GM18520 (cell line): Measurements from ENCODE around the gene ANKRD2.
"Not testable (repeated sequence)": the region's sequence is repeated elsewhere in the genome, so short reads cannot be mapped to it uniquely, and the experiment has no call there.

Experiments
- ATAC-seq: cut with Tn5 transposase; IDR thresholded peaks from one replicate; pipeline ENCODE4 v1.9.1; 2021; ENCODE audit not compliant: unreplicated experiment

ANKRD2 gene

GRCh38 chr10:97572214-97572989 lies at the start of gene ANKRD2:
ANKRD2 (plus strand) TSS chr10:97572779; CDS start chr10:97572789, 10 bp downstream.
- ATAC-seq, result no peak

- no peak for ATAC-seq
These were observed 49.6 kb upstream of the ANKRD2 start for GRCh38 chr10:97522937-97523336.

GRCh38 chr10:97525086-97525485 lies 47.5 kb upstream of the ANKRD2 start:
- ATAC-seq, result no peak

- ATAC-seq, result no peak
These were observed 46.9 kb upstream of the ANKRD2 start for GRCh38 chr10:97525683-97526110.

- not testable (repeated sequence) for ATAC-seq
These were observed 43.7 kb upstream of the ANKRD2 start for GRCh38 chr10:97528876-97529275.

GRCh38 chr10:97529685-97530465 lies 42.7 kb upstream of the ANKRD2 start:
- ATAC-seq, result no peak

GRCh38 chr10:97531401-97531986 lies 41.1 kb upstream of the ANKRD2 start:
- no peak for ATAC-seq

- ATAC-seq, result no peak
These were observed 39.5 kb upstream of the ANKRD2 start for GRCh38 chr10:97532935-97533671.

GRCh38 chr10:97533888-97534287 lies 38.7 kb upstream of the ANKRD2 start:
- no peak for ATAC-seq

- ATAC-seq, result no peak
These were observed 37.7 kb upstream of the ANKRD2 start for GRCh38 chr10:97534746-97535367.

- no peak for ATAC-seq
These were observed 35.3 kb upstream of the ANKRD2 start for GRCh38 chr10:97537186-97537869.

- no peak for ATAC-seq
These were observed 34.2 kb upstream of the ANKRD2 start for GRCh38 chr10:97538411-97538810.

GRCh38 chr10:97538839-97539238 lies 33.7 kb upstream of the ANKRD2 start:
- no peak for ATAC-seq

- ATAC-seq, result no peak
These were observed 32.9 kb upstream of the ANKRD2 start for GRCh38 chr10:97539523-97540200.

- no peak for ATAC-seq
These were observed 31.7 kb upstream of the ANKRD2 start for GRCh38 chr10:97540669-97541500.

- no peak for ATAC-seq
These were observed 30.2 kb upstream of the ANKRD2 start for GRCh38 chr10:97542169-97543024.

- ATAC-seq, result no peak
These were observed 29.5 kb upstream of the ANKRD2 start for GRCh38 chr10:97543025-97543546.
